Esophagus squamous epithelium (tissue), 5 donors: ENCODE results near the gene RRAGD. TPM values are rescaled to one million over a fixed set of nuclear protein-coding genes. Genes with fewer than 3 reads are reported as not detected.

Experiments
- DNase-seq: peaks from one replicate; lab custom pipeline; 2025; lab: John Stamatoyannopoulos, UW
- H3K27ac ChIP-seq, 4 donors: fragments of 200-600 bp; sonication (generic); one replicate each; pipeline ENCODE4 v1.5.1; 2016 to 2019; ENCODE audit warnings: mild to moderate bottlenecking in 1 of 4
- H3K27me3 ChIP-seq, 4 donors: fragments of 200-600 bp; sonication (generic); 1 replicate in 3 of 4; 2 replicates in 1 of 4; pipeline versions ENCODE4 v1.5.1 to v1.6.0; 2017 to 2021; ENCODE audit warnings: antibody characterized with exemption in 1 of 4
- H3K36me3 ChIP-seq, 3 donors: fragments of 200-600 bp; sonication (generic); one replicate each; pipeline ENCODE4 v1.5.1; 2016 to 2019
- H3K4me1 ChIP-seq, 3 donors: fragments of 200-600 bp; sonication (generic); one replicate each; pipeline ENCODE4 v1.5.1; 2017 to 2019
- H3K4me3 ChIP-seq, 4 donors: fragments of 200-600 bp; sonication (generic); 1 replicate in 3 of 4; 2 replicates in 1 of 4; pipeline ENCODE4 v1.5.1; 2016 to 2019; ENCODE audit warnings: mild to moderate bottlenecking in 2 of 4, moderate library complexity in 1 of 4
- H3K9me3 ChIP-seq, 3 donors: fragments of 200-600 bp; sonication (generic); one replicate each; pipeline ENCODE4 v1.5.1; 2016 to 2019
- POLR2A ChIP-seq, 4 donors: fragments of 450-650 bp; IDR thresholded peaks; one replicate each; pipeline ENCODE4 v1.6.1; 2017; ENCODE audit warnings: antibody characterized with exemption in 4 of 4, mild to moderate bottlenecking in 4 of 4, moderate library complexity in 3 of 4
- WGBS, 2 donors: methylation state at CpG; one replicate each; pipeline ENCODE4 v1.1.5; 2018; 5-methylcytosine and 5-hydroxymethylcytosine counted together
- intact Hi-C: fragments of 100-400 bp; cut with DNase I; formaldehyde crosslinking; loops from one replicate; pipeline ENCODE4 v1.15.0; 2022
- total RNA-seq, 4 donors: library from RNA; depleted of rRNA; stranded (reverse); fragments of >200 nt; gene quantifications; one replicate each; pipeline ENCODE4 v1.1.0, GENCODE V29; 2016
- TF ChIP-seq, protein P1 (sequence below), 6 experiments: fragments of 450-650 bp in 4 of 6; fragments of 200-600 bp in 2 of 6; sonication (generic) in 2 of 6; IDR thresholded peaks; one replicate each; pipeline ENCODE4 v1.5.1; 2016 to 2019; ENCODE audit warnings: antibody characterized with exemption in 6 of 6, mild to moderate bottlenecking in 4 of 6, moderate library complexity in 4 of 6
- donor health status: DM: yes; HTN: yes; CAD: no.

RRAGD gene
- total RNA-seq, 4 donors from 2014 or later = 21.1 to 67.1 (median 33.9) TPM

DNA sequence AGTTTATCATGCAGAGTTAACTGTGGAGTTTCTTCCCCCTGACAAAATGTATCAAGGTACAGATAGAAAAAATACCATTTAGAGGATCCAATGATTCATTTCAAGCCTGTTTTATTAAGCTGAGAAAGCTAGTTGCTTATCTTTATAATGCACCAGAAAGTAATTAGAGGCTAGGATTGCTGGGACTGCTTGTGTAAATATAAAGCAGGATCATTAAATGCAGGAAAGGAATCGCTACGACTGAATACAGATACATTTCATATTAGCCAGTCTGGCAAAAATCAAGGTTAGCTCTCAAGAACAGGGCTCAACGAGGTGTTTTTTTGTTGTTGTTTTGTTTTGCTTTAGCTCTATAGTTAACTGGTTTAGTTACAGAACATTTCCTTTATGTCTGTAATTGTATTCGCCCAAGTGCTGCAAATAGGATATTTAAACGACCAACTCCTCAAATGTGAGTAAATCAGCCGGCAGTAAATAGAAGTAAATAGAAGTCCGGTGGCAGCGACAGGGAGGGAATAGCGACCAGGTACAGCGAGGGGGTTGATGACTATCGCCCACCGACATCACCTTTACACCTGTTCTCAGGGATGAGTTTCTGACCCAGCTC is 60.3 kb downstream of the RRAGD start:
- no peak for DNase-seq
- Histone ChIP-seq H3K27me3 (no peaks in the 10 kb centered on the region), H3K9me3 (no peaks in the 10 kb centered on the region), H3K4me3 (peak overlapping the region; percentile 74 to 97 (median 84)), H3K36me3 (no peaks in the 10 kb centered on the region), H3K27ac (peak overlapping the region; percentile 93 to 99 (median 96)), H3K4me1 (peaks cover 5 to 54% (median 11%) of the 10 kb centered on the region in 3 donors)
- intact Hi-C loops = no loop called here
- TF ChIP-seq POLR2A (IDR thresholded peaks at IDR 0.05) = no peak
- TF ChIP-seq, protein P1, sequence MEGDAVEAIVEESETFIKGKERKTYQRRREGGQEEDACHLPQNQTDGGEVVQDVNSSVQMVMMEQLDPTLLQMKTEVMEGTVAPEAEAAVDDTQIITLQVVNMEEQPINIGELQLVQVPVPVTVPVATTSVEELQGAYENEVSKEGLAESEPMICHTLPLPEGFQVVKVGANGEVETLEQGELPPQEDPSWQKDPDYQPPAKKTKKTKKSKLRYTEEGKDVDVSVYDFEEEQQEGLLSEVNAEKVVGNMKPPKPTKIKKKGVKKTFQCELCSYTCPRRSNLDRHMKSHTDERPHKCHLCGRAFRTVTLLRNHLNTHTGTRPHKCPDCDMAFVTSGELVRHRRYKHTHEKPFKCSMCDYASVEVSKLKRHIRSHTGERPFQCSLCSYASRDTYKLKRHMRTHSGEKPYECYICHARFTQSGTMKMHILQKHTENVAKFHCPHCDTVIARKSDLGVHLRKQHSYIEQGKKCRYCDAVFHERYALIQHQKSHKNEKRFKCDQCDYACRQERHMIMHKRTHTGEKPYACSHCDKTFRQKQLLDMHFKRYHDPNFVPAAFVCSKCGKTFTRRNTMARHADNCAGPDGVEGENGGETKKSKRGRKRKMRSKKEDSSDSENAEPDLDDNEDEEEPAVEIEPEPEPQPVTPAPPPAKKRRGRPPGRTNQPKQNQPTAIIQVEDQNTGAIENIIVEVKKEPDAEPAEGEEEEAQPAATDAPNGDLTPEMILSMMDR (IDR thresholded peaks at IDR 0.05) = no peak
- 0 to 1% methylated on average over 12 of the region's 12 CpGs for WGBS, 2 donors

DNA sequence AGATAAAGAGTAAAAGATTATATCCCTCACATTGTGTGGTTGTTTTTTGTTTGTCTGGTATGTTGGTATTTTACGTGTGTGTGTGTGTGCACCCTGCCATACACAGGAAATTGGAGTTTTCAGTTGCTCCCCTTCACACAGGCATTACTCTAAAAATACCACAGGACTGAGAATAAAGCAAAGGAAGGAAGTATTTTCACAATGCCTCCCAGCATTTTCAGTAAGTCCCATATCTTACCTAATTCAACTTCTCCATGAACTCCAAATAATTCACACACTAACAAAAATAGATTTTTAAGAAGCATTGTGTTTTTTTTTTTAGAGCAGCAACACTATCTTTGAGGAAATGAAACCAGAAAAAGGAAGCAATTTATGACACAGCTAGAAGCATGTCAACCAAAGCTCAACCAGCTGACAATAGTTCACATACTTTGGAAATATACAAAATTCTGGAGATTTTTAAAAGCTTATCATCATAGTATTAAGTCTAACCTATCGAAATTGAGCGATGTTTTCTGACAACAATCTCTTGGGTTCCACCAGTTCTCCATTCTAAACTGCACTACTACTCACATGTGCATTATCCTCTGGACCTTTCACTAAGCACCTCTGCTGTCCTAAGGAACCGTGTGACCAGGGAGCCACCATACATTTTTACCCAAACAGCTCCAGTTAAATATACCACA is 61.6 kb downstream of the RRAGD start:
- Histone ChIP-seq H3K9me3 (no peaks in the 10 kb centered on the region), H3K4me1 (peaks cover 5 to 56% (median 11%) of the 10 kb centered on the region in 3 donors), H3K27ac (peak overlapping the region; percentile 29 to 99 (median 94)), H3K4me3 (peak overlapping the region in 3 of 4 donors; percentile 74 to 97 (median 80)), H3K36me3 (no peaks in the 10 kb centered on the region), H3K27me3 (no peaks in the 10 kb centered on the region)
- DNase-seq = no peak
- intact Hi-C loops = no loop called here
- 40 to 70% methylated on average over 4 of the region's 4 CpGs for whole genome bisulfite sequencing, 2 donors
- TF ChIP-seq, protein P1 (IDR thresholded peaks at IDR 0.05) = no peak
- no peak for TF ChIP-seq POLR2A (IDR thresholded peaks at IDR 0.05)

DNA sequence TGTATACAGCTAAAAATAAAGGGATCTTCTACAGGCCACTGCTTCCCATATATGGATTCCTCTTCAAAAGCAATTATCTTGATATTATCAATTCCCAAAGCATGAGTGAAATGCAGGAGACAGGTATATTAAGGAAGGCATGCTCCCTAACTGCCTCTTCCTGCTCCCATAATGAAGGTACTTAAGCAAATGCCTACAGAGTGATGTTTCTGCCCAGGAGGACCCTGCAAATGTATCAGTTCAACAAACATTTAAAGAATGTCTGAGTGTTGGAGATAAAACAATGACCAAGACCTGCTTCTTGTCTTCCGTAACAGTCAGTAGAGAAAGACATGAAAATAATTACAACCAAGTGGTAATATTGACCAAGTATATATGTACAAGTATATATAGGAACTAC is 63.7 kb downstream of the RRAGD start:
- DNase-seq = no peak
- Histone ChIP-seq H3K4me1 (peaks cover 5 to 64% (median 11%) of the 10 kb centered on the region in 3 donors), H3K27ac (no peak overlapping the region), H3K27me3 (no peaks in the 10 kb centered on the region), H3K4me3 (no peak overlapping the region), H3K9me3 (no peaks in the 10 kb centered on the region), H3K36me3 (no peaks in the 10 kb centered on the region)
- WGBS, 2 donors = 94 to 100% methylated on average over 1 of the region's 1 CpG
- intact Hi-C loops = no loop called here
- TF ChIP-seq POLR2A (IDR thresholded peaks at IDR 0.05) = no peak

- H3K4me1 ChIP-seq = peaks cover 5 to 58% (median 11%) of the 10 kb centered on the region in 3 donors
- intact Hi-C loops = no loop called here
- H3K4me3 ChIP-seq = no peak overlapping the region
- H3K27me3 ChIP-seq = no peaks in the 10 kb centered on the region
- no peak for TF ChIP-seq POLR2A (IDR thresholded peaks at IDR 0.05)
- TF ChIP-seq, protein P1 (IDR thresholded peaks at IDR 0.05) = no peak
- no peaks in the 10 kb centered on the region for H3K9me3 ChIP-seq
- WGBS, 2 donors = 40 to 85% methylated on average over 2 of the region's 2 CpGs
- no peak overlapping the region for H3K27ac ChIP-seq
- no peaks in the 10 kb centered on the region for H3K36me3 ChIP-seq
- DNase-seq = no peak
These were observed 64.2 kb downstream of the RRAGD start for GRCh38 chr6:89347825-89348224.

GRCh38 chr6:89346433-89346832 is 65.6 kb downstream of the RRAGD start:
- Histone ChIP-seq H3K27ac (no peak overlapping the region), H3K9me3 (no peaks in the 10 kb centered on the region), H3K36me3 (peaks cover 1 to 13% (median 8%) of the 10 kb centered on the region in 3 donors), H3K4me3 (no peak overlapping the region), H3K27me3 (no peaks in the 10 kb centered on the region), H3K4me1 (peaks cover 3 to 55% (median 9%) of the 10 kb centered on the region in 3 donors)
- 92 to 98% methylated on average over 4 of the region's 4 CpGs for WGBS, 2 donors
- no peak for DNase-seq
- intact Hi-C loops = no loop called here
- TF ChIP-seq, protein P1 (IDR thresholded peaks at IDR 0.05) = no peak
- no peak for TF ChIP-seq POLR2A (IDR thresholded peaks at IDR 0.05)
